Fibroblast of skin of right biceps (primary cell): Measurements from ENCODE around the gene OR51S1.
"Not testable (repeated sequence)": the region's sequence is repeated elsewhere in the genome, so short reads cannot be mapped to it uniquely, and the experiment has no call there.

ENCODE experiments used
- DNase-seq: peaks from one replicate; pipeline ENCODE4 v3.0.0-alpha.2; 2013

Gene OR51S1

GRCh38 chr11:4801316-4801715 is 47.7 kb downstream of the OR51S1 start:
- DNase-seq = not testable (repeated sequence)

GRCh38 chr11:4798427-4799183 is 50.4 kb downstream of the OR51S1 start:
- no peak for DNase-seq
